ENCODE measurements around the gene ZNF778. TPM values are rescaled to one million over a fixed set of nuclear protein-coding genes. Genes with fewer than 3 reads are reported as not detected.

ZNF778 gene
- polyA plus RNA-seq, 1 experiment = 5.5 TPM

GRCh38 chr16:89197633-89198416, 19.7 kb upstream of the ZNF778 start:
- Histone ChIP-seq H3K27me3 (ENCODE audit: control insufficient read depth, insufficient read depth, low read length) (peaks cover 22% of the 10 kb centered on the region), H3K36me3 (ENCODE audit: control insufficient read depth, insufficient read depth, low read length) (no peaks in the 10 kb centered on the region; the same call in 1 of the 2 replicates), H3K4me3 (ENCODE audit: low read depth, low read length) (no peak overlapping the region)
- DNase-seq (ENCODE audit: low read depth) = no peak
- ChIA-PET CTCF (interaction anchor here (0.6 kb wide), 1 partner anchor 268 kb away, joined by 3 read pairs; no protein-coding TSS in a partner anchor), POLR2A (no interaction called here)
- TF ChIP-seq CTCF (IDR thresholded peaks at IDR 0.05; ENCODE audit: insufficient read depth, low read depth, low read length) = no peak

- H3K27me3 ChIP-seq (ENCODE audit: control insufficient read depth, insufficient read depth, low read length) = peaks cover 22% of the 10 kb centered on the region
- DNase-seq (ENCODE audit: low read depth) = no peak
- ChIA-PET CTCF (no interaction called here), POLR2A (no interaction called here)
- no peak for TF ChIP-seq CTCF (IDR thresholded peaks at IDR 0.05; ENCODE audit: insufficient read depth, low read depth, low read length)
- H3K4me3 ChIP-seq (ENCODE audit: low read depth, low read length) = no peak overlapping the region
- H3K36me3 ChIP-seq (ENCODE audit: control insufficient read depth, insufficient read depth, low read length) = no peaks in the 10 kb centered on the region; the same call in 1 of the 2 replicates
Measured at GRCh38 chr16:89198417-89199240, 18.9 kb upstream of the ZNF778 start.

- no peaks in the 10 kb centered on the region; the same call in 1 of the 2 replicates for H3K36me3 ChIP-seq (ENCODE audit: control insufficient read depth, insufficient read depth, low read length)
- no peak for DNase-seq (ENCODE audit: low read depth)
- peaks cover 22% of the 10 kb centered on the region for H3K27me3 ChIP-seq (ENCODE audit: control insufficient read depth, insufficient read depth, low read length)
- TF ChIP-seq CTCF (IDR thresholded peaks at IDR 0.05; ENCODE audit: insufficient read depth, low read depth, low read length) = no peak
- ChIA-PET CTCF (no interaction called here), POLR2A (no interaction called here)
- no peak overlapping the region for H3K4me3 ChIP-seq (ENCODE audit: low read depth, low read length)
Measured at GRCh38 chr16:89199241-89200123, 18.0 kb upstream of the ZNF778 start.

- CTCF ChIA-PET = no interaction called here
- DNase-seq (ENCODE audit: low read depth) = no peak
- no peak for TF ChIP-seq CTCF (IDR thresholded peaks at IDR 0.05; ENCODE audit: insufficient read depth, low read depth, low read length)
- POLR2A ChIA-PET = no interaction called here
- Histone ChIP-seq H3K36me3 (ENCODE audit: control insufficient read depth, insufficient read depth, low read length) (no peaks in the 10 kb centered on the region; the same call in 1 of the 2 replicates), H3K27me3 (ENCODE audit: control insufficient read depth, insufficient read depth, low read length) (peaks cover 22% of the 10 kb centered on the region), H3K4me3 (ENCODE audit: low read depth, low read length) (peak within 1 kb of the TSS; percentile 9)
Measured at GRCh38 chr16:89200124-89200849, 17.2 kb upstream of the ZNF778 start, which contains the start of gene SLC22A31. Gene SLC22A31, minus strand, starts transcription at chr16:89200537. Its CDS starts 36 bp downstream, at chr16:89200501.
